Lung (tissue), 16 donors: ENCODE results near the gene TRIM52. TPM values are rescaled to one million over a fixed set of nuclear protein-coding genes. Genes with fewer than 3 reads are reported as not detected.
A peak's percentile ranks its signal among the peaks of the same experiment; 100 is the strongest.
"Not testable (repeated sequence)": the region's sequence is repeated elsewhere in the genome, so short reads cannot be mapped to it uniquely, and the experiment has no call there.

Source experiments
- ATAC-seq: fragments of 200-7000 bp; cut with Tn5 transposase; one replicate; pipeline ENCODE4 v1.9.1; 2020; ENCODE audit warnings: moderate number of reproducible peaks; ENCODE audit not compliant: insufficient read depth, low FRiP score
- DNase-seq, 3 donors: peaks; one replicate each; pipeline ENCODE4 v3.0.0-alpha.2; 2013 to 2017
- H3K27ac ChIP-seq, 2 donors: one replicate each; pipeline ENCODE4 v1.5.1; 2013; ENCODE audit warnings: mild to moderate bottlenecking in 2 of 2, moderate library complexity in 2 of 2, control low read depth in 1 of 2, inconsistent platforms in 1 of 2, low read depth in 1 of 2, low read length in 1 of 2
- H3K27me3 ChIP-seq, 3 donors: one replicate each; pipeline ENCODE4 v1.5.1; 2013; ENCODE audit warnings: low read length in 2 of 3; ENCODE audit not compliant: control insufficient read depth in 3 of 3, insufficient read depth in 3 of 3
- H3K36me3 ChIP-seq, 4 donors: one replicate each; pipeline ENCODE4 v1.5.1; 2013; ENCODE audit warnings: low read length in 4 of 4, mild to moderate bottlenecking in 1 of 4, moderate library complexity in 1 of 4; ENCODE audit not compliant: control insufficient read depth in 4 of 4, insufficient read depth in 4 of 4
- H3K4me1 ChIP-seq, 5 donors: one replicate each; pipeline ENCODE4 v1.5.1; 2013; ENCODE audit warnings: low read length in 5 of 5, mild to moderate bottlenecking in 2 of 5, moderate library complexity in 1 of 5; ENCODE audit not compliant: control insufficient read depth in 5 of 5, insufficient read depth in 5 of 5
- H3K4me3 ChIP-seq: one replicate; pipeline ENCODE4 v1.5.1; 2013; ENCODE audit warnings: mild to moderate bottlenecking, control low read depth, moderate library complexity
- H3K9ac ChIP-seq, 2 donors: one replicate each; pipeline ENCODE4 v1.5.1; 2013; ENCODE audit warnings: low read length in 2 of 2, control low read depth in 1 of 2; ENCODE audit not compliant: insufficient read depth in 1 of 2
- H3K9me3 ChIP-seq, 4 donors: one replicate each; pipeline ENCODE4 v1.5.1; 2013; ENCODE audit warnings: low read length in 3 of 4, mild to moderate bottlenecking in 1 of 4, moderate library complexity in 1 of 4; ENCODE audit not compliant: control insufficient read depth in 4 of 4, insufficient read depth in 3 of 4
- CTCF ChIP-seq: IDR thresholded peaks from 2 replicates; pipeline ENCODE4 v1.5.1; 2012; ENCODE audit warnings: mild to moderate bottlenecking; ENCODE audit errors: control extremely low read depth, extremely low read depth
- WGBS, 2 donors: extraction: QIAGEN DNeasy Blood & Tissue Kit; methylation state at CpG; one replicate each; pipeline ENCODE4 v1.1.7; 2013; 5-methylcytosine and 5-hydroxymethylcytosine counted together
- long read RNA-seq, 5 donors: transcript quantifications; one replicate each; lab custom pipeline, GENCODE V29; 2026
- polyA plus RNA-seq, 2 donors: library from polyadenylated mRNA; stranded (reverse); fragments of 200-250 nt; gene quantifications; one replicate each; pipeline ENCODE4 v1.2.1, GENCODE V29; 2013
- total RNA-seq, 2 donors: library from RNA; depleted of rRNA in 1 of 2; stranded (reverse); fragments of >200 nt in 1 of 2; gene quantifications; one replicate each; pipeline ENCODE4 v1.2.1, GENCODE V29; 2014 to 2021
- donor health status: control.
- donor health status: control.
- donor health status: Bipolar disorder and iron deficiency.
- donor health status: healthy.
- donor health status: DM: yes; HTN: yes; CAD: no.

The TRIM52 gene
- 10 to 100 TPM; 16.1 to 19.3 TPM for total RNA-seq
- 10 to 100 TPM in 1 of 2 donors, 1 to 10 TPM in 1; 6.5 to 11.6 TPM for polyA plus RNA-seq
- long read RNA-seq, donor 1, full-length matches to known transcripts = 50 of 50 reads
- long read RNA-seq, donor 1, partial matches to known transcripts = 0 of 50 reads
- long read RNA-seq, donor 1, other reads (novel, unspliced or antisense) = 0 of 50 reads
- long read RNA-seq, donor 2, full-length matches to known transcripts = 21 of 21 reads
- long read RNA-seq, donor 2, partial matches to known transcripts = 0 of 21 reads
- long read RNA-seq, donor 2, other reads (novel, unspliced or antisense) = 0 of 21 reads
- long read RNA-seq, donor 3, full-length matches to known transcripts = 33 of 33 reads
- long read RNA-seq, donor 3, partial matches to known transcripts = 0 of 33 reads
- long read RNA-seq, donor 3, other reads (novel, unspliced or antisense) = 0 of 33 reads
- long read RNA-seq, donor 4, full-length matches to known transcripts = 34 of 34 reads
- long read RNA-seq, donor 4, partial matches to known transcripts = 0 of 34 reads
- long read RNA-seq, donor 4, other reads (novel, unspliced or antisense) = 0 of 34 reads
- long read RNA-seq, donor 5, full-length matches to known transcripts = 64 of 64 reads
- long read RNA-seq, donor 5, partial matches to known transcripts = 0 of 64 reads
- long read RNA-seq, donor 5, other reads (novel, unspliced or antisense) = 0 of 64 reads

- H3K4me1 ChIP-seq = peaks cover 0 to 28% (median 16%) of the 10 kb centered on the region in 5 donors
- 0% methylated on average over 37 to 43 of the region's 43 CpGs for WGBS, 2 donors
- TF ChIP-seq CTCF = no peak
These were observed at the start of gene TRIM52 for GRCh38 chr5:181260720-181261319. TRIM52 (minus strand) TSS chr5:181261143; CDS start chr5:181260813, 330 bp downstream.

GRCh38 chr5:181287331-181287730, 26.4 kb upstream of the TRIM52 start:
- H3K4me1 ChIP-seq, H3K9me3 ChIP-seq, H3K27me3 ChIP-seq, ATAC-seq, H3K9ac ChIP-seq, DNase-seq, H3K4me3 ChIP-seq, H3K36me3 ChIP-seq, H3K27ac ChIP-seq: not testable (repeated sequence)
- WGBS, 2 donors = 71 to 82% methylated on average over 1 of the region's 1 CpG

More at GRCh38 chr5:181260720-181261319, at the start of gene TRIM52:
- no peaks in the 10 kb centered on the region for H3K9me3 ChIP-seq
- peak within 1 kb of the TSS; percentile 94 to 100 for H3K27ac ChIP-seq
- peak within 1 kb of the TSS; percentile 93 to 97 for H3K9ac ChIP-seq
- peaks cover 0 to 11% (median 5%) of the 10 kb centered on the region in 4 donors for H3K36me3 ChIP-seq
- H3K4me3 ChIP-seq = peak within 1 kb of the TSS; percentile 99
- DNase-seq = peak; percentile 94 to 95 (median 94)
- no peaks in the 10 kb centered on the region for H3K27me3 ChIP-seq
- peak; percentile 92 for ATAC-seq

GRCh38 chr5:181285962-181286705, 25.2 kb upstream of the TRIM52 start:
- 88 to 97% methylated on average over 10 of the region's 10 CpGs for WGBS, 2 donors
- H3K4me1 ChIP-seq, H3K36me3 ChIP-seq, H3K27ac ChIP-seq, ATAC-seq, H3K9me3 ChIP-seq, DNase-seq, H3K9ac ChIP-seq, H3K27me3 ChIP-seq, H3K4me3 ChIP-seq: not testable (repeated sequence)

- not testable (repeated sequence) for H3K27ac ChIP-seq, H3K4me1 ChIP-seq, H3K36me3 ChIP-seq, H3K4me3 ChIP-seq, H3K27me3 ChIP-seq, DNase-seq, H3K9ac ChIP-seq, H3K9me3 ChIP-seq, ATAC-seq
- WGBS, 2 donors = 63 to 74% methylated on average over 4 to 5 of the region's 6 CpGs
These were observed 23.2 kb upstream of the TRIM52 start for GRCh38 chr5:181283841-181284755.
